HepG2 (cell line): Measurements from ENCODE around the gene SLC2A10. TPM values are rescaled to one million over a fixed set of nuclear protein-coding genes. Genes with fewer than 3 reads are reported as not detected.
A peak's percentile ranks its signal among the peaks of the same experiment; 100 is the strongest.

Experiments
- ARNT2 ChIP-seq: sonication (generic); formaldehyde crosslinking; IDR thresholded peaks from 2 replicates; pipeline ENCODE4 v1.8.0; 2022; ENCODE audit warnings: mild to moderate bottlenecking, low read depth, missing genetic modification reagents, moderate library complexity
- ATF7-NPFF ChIP-seq: sonication (generic); formaldehyde crosslinking; IDR thresholded peaks from 2 replicates; pipeline ENCODE4 v1.8.1; 2023; ENCODE audit warnings: mild to moderate bottlenecking, low read depth, missing genetic modification reagents, moderate library complexity
- CBX5 ChIP-seq: sonication (generic); formaldehyde crosslinking; IDR thresholded peaks from 2 replicates; pipeline ENCODE4 v1.4.0; 2020; ENCODE audit warnings: missing genetic modification reagents, borderline replicate concordance
- FOXJ3 ChIP-seq: sonication (generic); formaldehyde crosslinking; IDR thresholded peaks from 2 replicates; pipeline ENCODE4 v1.4.0; 2020; ENCODE audit warnings: missing genetic modification reagents, mild to moderate bottlenecking, borderline replicate concordance
- FOXK1 ChIP-seq: sonication (generic); formaldehyde crosslinking; IDR thresholded peaks from 2 replicates; pipeline ENCODE4 v1.4.0; 2020; ENCODE audit warnings: low read depth, missing genetic modification reagents, borderline replicate concordance
- HNF4A ChIP-seq: sonication (generic); formaldehyde crosslinking; IDR thresholded peaks from 2 replicates; pipeline ENCODE4 v1.4.0; 2020; ENCODE audit warnings: missing genetic modification reagents
- SNAPC2 ChIP-seq: sonication (generic); formaldehyde crosslinking; IDR thresholded peaks from 2 replicates; pipeline ENCODE4 v1.8.1; 2022; ENCODE audit warnings: mild to moderate bottlenecking, missing genetic modification reagents
- SOX6 ChIP-seq, 2 experiments: fragments of 450-650 bp in 1 of 2; sonication (generic) in 1 of 2; formaldehyde crosslinking in 1 of 2; IDR thresholded peaks; 2 replicates each; pipeline versions ENCODE4 v1.4.0 to v1.6.1; 2017 to 2020; ENCODE audit warnings: antibody characterized with exemption in 1 of 2, mild to moderate bottlenecking in 1 of 2, missing genetic modification reagents in 1 of 2
- TOE1 ChIP-seq: sonication (generic); formaldehyde crosslinking; IDR thresholded peaks from 2 replicates; pipeline ENCODE4 v1.4.0; 2020; ENCODE audit warnings: mild to moderate bottlenecking, missing genetic modification reagents
- ZBTB1 ChIP-seq: sonication (generic); formaldehyde crosslinking; IDR thresholded peaks from 2 replicates; pipeline ENCODE4 v1.4.0; 2020; ENCODE audit warnings: missing genetic modification reagents, borderline replicate concordance
- ZNF136 ChIP-seq: sonication (generic); formaldehyde crosslinking; IDR thresholded peaks from 2 replicates; pipeline ENCODE4 v1.8.1; 2022; ENCODE audit warnings: low read depth, mild to moderate bottlenecking, moderate library complexity, missing genetic modification reagents
- ZNF367 ChIP-seq: sonication (generic); formaldehyde crosslinking; IDR thresholded peaks from 2 replicates; pipeline ENCODE4 v1.4.0; 2020; ENCODE audit warnings: missing genetic modification reagents, borderline replicate concordance
- ZNF543 ChIP-seq: sonication (generic); formaldehyde crosslinking; IDR thresholded peaks from 2 replicates; pipeline ENCODE4 v1.4.0; 2020; ENCODE audit warnings: mild to moderate bottlenecking, missing genetic modification reagents
- ZNF713 ChIP-seq: sonication (generic); formaldehyde crosslinking; IDR thresholded peaks from 2 replicates; pipeline ENCODE4 v1.4.0; 2020; ENCODE audit warnings: mild to moderate bottlenecking, missing genetic modification reagents
- ZNF749 ChIP-seq: sonication (generic); formaldehyde crosslinking; IDR thresholded peaks from 2 replicates; pipeline ENCODE4 v1.8.0; 2022; ENCODE audit warnings: mild to moderate bottlenecking, missing genetic modification reagents, moderate library complexity, borderline replicate concordance
- polyA plus RNA-seq, 8 experiments: library from polyadenylated mRNA; depleted of rRNA in 3 of 8; stranded (reverse) in 7 of 8; unstranded in 1 of 8; fragments of >200 nt; fragmentation: Illumina TruSeq in 4 of 8; extraction: Trizol in 4 of 8; gene quantifications; 2 replicates each; pipeline versions ENCODE4 v1.2.1 to v1.2.3, GENCODE V29; 2011 to 2016; ENCODE audit warnings: low read depth in 4 of 8, missing spikeins in 1 of 8, mixed read lengths in 1 of 8; ENCODE audit not compliant: insufficient read depth in 1 of 8
- total RNA-seq, 5 experiments: library from RNA; depleted of rRNA; stranded (reverse); fragments of >200 nt; fragmentation: Illumina TruSeq; extraction: Trizol; gene quantifications; 2 replicates each; pipeline ENCODE4 v1.2.3, GENCODE V29; 2016; ENCODE audit warnings: low read depth in 1 of 5
- TF ChIP-seq, protein P1 (sequence below): sonication (generic); formaldehyde crosslinking; IDR thresholded peaks from 2 replicates; pipeline ENCODE4 v1.4.0; 2020; ENCODE audit warnings: missing genetic modification reagents
- TF ChIP-seq, protein P2 (sequence below): sonication (generic); formaldehyde crosslinking; IDR thresholded peaks from 2 replicates; pipeline ENCODE4 v1.8.0; 2022; ENCODE audit warnings: missing genetic modification reagents, low read depth, mild to moderate bottlenecking, borderline replicate concordance
- TF ChIP-seq, protein P3 (sequence below): sonication (generic); formaldehyde crosslinking; IDR thresholded peaks from 2 replicates; pipeline ENCODE4 v1.8.1; 2023; ENCODE audit warnings: mild to moderate bottlenecking, missing genetic modification reagents
- TF ChIP-seq, protein P4 (sequence below): sonication (generic); formaldehyde crosslinking; IDR thresholded peaks from 2 replicates; pipeline ENCODE4 v1.4.0; 2020; ENCODE audit warnings: missing genetic modification reagents, borderline replicate concordance
- TF ChIP-seq, protein P5 (sequence below): IDR thresholded peaks from 2 replicates; pipeline ENCODE4 v1.6.1; 2016; ENCODE audit warnings: mild to moderate bottlenecking, missing biosample characterization, missing genetic modification reagents

SLC2A10 gene
- total and polyA plus RNA-seq, 2 of the 13 experiments (the other 11 are each of a cell fraction or from before 2014, with no cell fraction given): 16.0 to 18.4 TPM

DNA sequence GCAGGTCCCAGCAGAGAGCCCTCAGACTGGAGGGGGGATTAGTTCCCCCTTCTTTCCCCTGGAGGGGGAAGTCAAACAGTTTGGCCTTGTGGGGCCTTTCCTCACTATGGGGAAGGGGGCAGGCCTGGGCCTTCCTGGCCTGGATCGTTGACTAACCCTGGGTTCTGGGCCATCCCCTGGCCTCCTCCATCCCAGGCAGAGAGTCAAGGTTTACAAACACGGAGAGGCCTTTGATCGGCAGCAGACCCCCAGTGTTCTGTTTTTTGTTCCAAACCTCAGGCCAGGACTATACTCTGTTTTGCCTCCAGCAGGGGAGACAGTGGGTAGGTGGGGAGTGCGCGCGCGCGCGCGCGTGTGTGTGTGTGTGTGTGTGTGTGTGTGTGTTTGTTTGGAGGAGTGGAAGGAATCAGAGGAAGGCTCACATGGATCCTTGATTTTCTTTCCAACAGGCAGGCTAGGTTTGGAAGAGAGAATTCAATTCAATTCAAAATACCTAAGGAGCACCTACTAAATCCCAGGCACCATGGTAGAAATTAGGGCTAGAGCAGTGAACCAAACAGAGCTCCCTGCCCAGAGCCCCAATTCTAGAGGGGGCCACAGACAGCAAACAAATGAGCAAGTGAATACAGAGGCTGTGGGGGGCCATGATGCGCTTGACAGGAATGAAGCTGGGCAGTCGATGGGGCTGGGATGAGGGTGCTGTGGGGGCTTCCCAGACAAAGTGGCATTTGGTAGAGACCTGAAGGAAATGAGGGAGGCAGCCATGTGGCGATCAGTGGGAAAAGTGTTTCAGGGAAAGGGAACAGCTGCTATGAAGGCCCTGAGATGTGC, 35.0 kb upstream of the SLC2A10 start (continued):
- TF ChIP-seq ZNF543 (CRISPR knock-in tag): peak; percentile 93; the same call in 1 of the 2 replicates
- TF ChIP-seq TOE1 (CRISPR knock-in tag): no peak
- TF ChIP-seq ZBTB1: no peak
- TF ChIP-seq CBX5 (CRISPR knock-in tag): peak; percentile 90; the same call in 1 of the 2 replicates
- TF ChIP-seq ZNF367 (CRISPR knock-in tag): no peak
- TF ChIP-seq, protein P1, sequence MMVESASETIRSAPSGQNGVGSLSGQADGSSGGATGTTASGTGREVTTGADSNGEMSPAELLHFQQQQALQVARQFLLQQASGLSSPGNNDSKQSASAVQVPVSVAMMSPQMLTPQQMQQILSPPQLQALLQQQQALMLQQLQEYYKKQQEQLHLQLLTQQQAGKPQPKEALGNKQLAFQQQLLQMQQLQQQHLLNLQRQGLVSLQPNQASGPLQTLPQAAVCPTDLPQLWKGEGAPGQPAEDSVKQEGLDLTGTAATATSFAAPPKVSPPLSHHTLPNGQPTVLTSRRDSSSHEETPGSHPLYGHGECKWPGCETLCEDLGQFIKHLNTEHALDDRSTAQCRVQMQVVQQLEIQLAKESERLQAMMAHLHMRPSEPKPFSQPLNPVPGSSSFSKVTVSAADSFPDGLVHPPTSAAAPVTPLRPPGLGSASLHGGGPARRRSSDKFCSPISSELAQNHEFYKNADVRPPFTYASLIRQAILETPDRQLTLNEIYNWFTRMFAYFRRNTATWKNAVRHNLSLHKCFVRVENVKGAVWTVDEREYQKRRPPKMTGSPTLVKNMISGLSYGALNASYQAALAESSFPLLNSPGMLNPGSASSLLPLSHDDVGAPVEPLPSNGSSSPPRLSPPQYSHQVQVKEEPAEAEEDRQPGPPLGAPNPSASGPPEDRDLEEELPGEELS (CRISPR knock-in tag): peak; percentile 90
- 0 out of 2 replicates have a peak, but pooled peaks have one; percentile 18 for TF ChIP-seq ARNT2 (CRISPR knock-in tag)
- TF ChIP-seq, protein P2, sequence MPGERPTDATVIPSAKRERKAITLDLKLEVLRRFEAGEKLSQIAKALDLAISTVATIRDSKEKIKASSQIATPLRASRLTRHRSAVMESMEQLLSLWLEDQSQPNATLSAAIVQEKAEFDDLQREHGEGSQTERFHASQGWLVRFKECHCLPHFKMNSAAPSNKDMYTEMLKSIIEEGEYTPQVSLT (CRISPR knock-in tag): no peak
- TF ChIP-seq, protein P3, sequence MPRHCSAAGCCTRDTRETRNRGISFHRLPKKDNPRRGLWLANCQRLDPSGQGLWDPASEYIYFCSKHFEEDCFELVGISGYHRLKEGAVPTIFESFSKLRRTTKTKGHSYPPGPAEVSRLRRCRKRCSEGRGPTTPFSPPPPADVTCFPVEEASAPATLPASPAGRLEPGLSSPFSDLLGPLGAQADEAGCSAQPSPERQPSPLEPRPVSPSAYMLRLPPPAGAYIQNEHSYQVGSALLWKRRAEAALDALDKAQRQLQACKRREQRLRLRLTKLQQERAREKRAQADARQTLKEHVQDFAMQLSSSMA: 0 out of 2 replicates have a peak, but pooled peaks have one; percentile 49
- no peak for TF ChIP-seq SOX6 (IDR thresholded peaks at IDR 0.05)
- peak; percentile 94 for TF ChIP-seq SOX6 (CRISPR knock-in tag; IDR thresholded peaks at IDR 0.05)
- TF ChIP-seq SNAPC2 (CRISPR knock-in tag): no peak
- TF ChIP-seq FOXJ3 (CRISPR knock-in tag): peak; percentile 87
- TF ChIP-seq HNF4A (CRISPR knock-in tag): peak; percentile 90
- 0 out of 2 replicates have a peak, but pooled peaks have one; percentile 45 for TF ChIP-seq ZNF713
- TF ChIP-seq, protein P4, sequence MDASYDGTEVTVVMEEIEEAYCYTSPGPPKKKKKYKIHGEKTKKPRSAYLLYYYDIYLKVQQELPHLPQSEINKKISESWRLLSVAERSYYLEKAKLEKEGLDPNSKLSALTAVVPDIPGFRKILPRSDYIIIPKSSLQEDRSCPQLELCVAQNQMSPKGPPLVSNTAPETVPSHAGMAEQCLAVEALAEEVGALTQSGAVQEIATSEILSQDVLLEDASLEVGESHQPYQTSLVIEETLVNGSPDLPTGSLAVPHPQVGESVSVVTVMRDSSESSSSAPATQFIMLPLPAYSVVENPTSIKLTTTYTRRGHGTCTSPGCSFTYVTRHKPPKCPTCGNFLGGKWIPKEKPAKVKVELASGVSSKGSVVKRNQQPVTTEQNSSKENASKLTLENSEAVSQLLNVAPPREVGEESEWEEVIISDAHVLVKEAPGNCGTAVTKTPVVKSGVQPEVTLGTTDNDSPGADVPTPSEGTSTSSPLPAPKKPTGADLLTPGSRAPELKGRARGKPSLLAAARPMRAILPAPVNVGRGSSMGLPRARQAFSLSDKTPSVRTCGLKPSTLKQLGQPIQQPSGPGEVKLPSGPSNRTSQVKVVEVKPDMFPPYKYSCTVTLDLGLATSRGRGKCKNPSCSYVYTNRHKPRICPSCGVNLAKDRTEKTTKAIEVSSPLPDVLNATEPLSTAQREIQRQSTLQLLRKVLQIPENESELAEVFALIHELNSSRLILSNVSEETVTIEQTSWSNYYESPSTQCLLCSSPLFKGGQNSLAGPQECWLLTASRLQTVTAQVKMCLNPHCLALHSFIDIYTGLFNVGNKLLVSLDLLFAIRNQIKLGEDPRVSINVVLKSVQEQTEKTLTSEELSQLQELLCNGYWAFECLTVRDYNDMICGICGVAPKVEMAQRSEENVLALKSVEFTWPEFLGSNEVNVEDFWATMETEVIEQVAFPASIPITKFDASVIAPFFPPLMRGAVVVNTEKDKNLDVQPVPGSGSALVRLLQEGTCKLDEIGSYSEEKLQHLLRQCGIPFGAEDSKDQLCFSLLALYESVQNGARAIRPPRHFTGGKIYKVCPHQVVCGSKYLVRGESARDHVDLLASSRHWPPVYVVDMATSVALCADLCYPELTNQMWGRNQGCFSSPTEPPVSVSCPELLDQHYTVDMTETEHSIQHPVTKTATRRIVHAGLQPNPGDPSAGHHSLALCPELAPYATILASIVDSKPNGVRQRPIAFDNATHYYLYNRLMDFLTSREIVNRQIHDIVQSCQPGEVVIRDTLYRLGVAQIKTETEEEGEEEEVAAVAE: no peak
- no peak; the same call in 1 of the 2 replicates for TF ChIP-seq ZNF749 (CRISPR knock-in tag)
- peak; percentile 98; the same call in 1 of the 2 replicates for TF ChIP-seq ZNF136 (CRISPR knock-in tag)
- peak; percentile 52; the same call in 1 of the 2 replicates for TF ChIP-seq FOXK1
- TF ChIP-seq ATF7-NPFF: peak; percentile 91
- TF ChIP-seq, protein P5, sequence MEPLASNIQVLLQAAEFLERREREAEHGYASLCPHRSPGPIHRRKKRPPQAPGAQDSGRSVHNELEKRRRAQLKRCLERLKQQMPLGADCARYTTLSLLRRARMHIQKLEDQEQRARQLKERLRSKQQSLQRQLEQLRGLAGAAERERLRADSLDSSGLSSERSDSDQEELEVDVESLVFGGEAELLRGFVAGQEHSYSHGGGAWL (CRISPR knock-in tag): peak; percentile 57; the same call in 1 of the 2 replicates
